ENCODE measurements around the gene HDGFL3. TPM values are rescaled to one million over a fixed set of nuclear protein-coding genes. Genes with fewer than 3 reads are reported as not detected.
"Not testable (repeated sequence)": the region's sequence is repeated elsewhere in the genome, so short reads cannot be mapped to it uniquely, and the experiment has no call there.

The HDGFL3 gene
- total and polyA plus RNA-seq, 9 of the 15 experiments (the other 6 are each of a cell fraction or from before 2014, with no cell fraction given), result 6.7 to 42.0 (median 31.4) TPM

GRCh38 chr15:83170474-83171165 is 37.0 kb downstream of the HDGFL3 start:
- Histone ChIP-seq H3K36me3 (ENCODE audit: control insufficient read depth, insufficient read depth, low read length) (no peaks in the 10 kb centered on the region), H4K20me1 (replicated peaks; ENCODE audit: control insufficient read depth, insufficient read depth, low read length) (no peaks in the 10 kb centered on the region), H3K4me3 (no peak overlapping the region), H3K27ac (ENCODE audit: extremely low read depth, low read depth, low read length) (no peak overlapping the region), H3K9me3 (replicated peaks; ENCODE audit: control insufficient read depth, insufficient read depth, low read depth, low read length) (no peaks in the 10 kb centered on the region), H3K9me1 (ENCODE audit: control insufficient read depth, insufficient read depth, low read length) (no peaks in the 10 kb centered on the region), H3K79me2 (ENCODE audit: control insufficient read depth, insufficient read depth, low read length) (peaks cover 30% of the 10 kb centered on the region), H2AFZ (ENCODE audit: low read depth, low read length) (no peak overlapping the region), H3K4me2 (ENCODE audit: insufficient read depth, low read length) (no peak overlapping the region), H3K27me3 (ENCODE audit: control insufficient read depth in 2 of 2, insufficient read depth in 2 of 2, low read length in 2 of 2) (no peaks in the 10 kb centered on the region), H3K9ac (ENCODE audit: insufficient read depth in 1 of 2, low read depth in 2 of 2, low read length in 2 of 2) (no peak overlapping the region), H3K4me1 (replicated peaks in 1 of 2; ENCODE audit: control insufficient read depth in 2 of 2, insufficient read depth in 2 of 2, low read length in 2 of 2) (peaks cover under 1 to 3% of the 10 kb centered on the region in 2 experiments; a peak in 1 of 5 replicates)
- no peak for TF ChIP-seq TGIF2 (CRISPR knock-in tag; IDR thresholded peaks at IDR 0.05)
- TF ChIP-seq, protein P1, sequence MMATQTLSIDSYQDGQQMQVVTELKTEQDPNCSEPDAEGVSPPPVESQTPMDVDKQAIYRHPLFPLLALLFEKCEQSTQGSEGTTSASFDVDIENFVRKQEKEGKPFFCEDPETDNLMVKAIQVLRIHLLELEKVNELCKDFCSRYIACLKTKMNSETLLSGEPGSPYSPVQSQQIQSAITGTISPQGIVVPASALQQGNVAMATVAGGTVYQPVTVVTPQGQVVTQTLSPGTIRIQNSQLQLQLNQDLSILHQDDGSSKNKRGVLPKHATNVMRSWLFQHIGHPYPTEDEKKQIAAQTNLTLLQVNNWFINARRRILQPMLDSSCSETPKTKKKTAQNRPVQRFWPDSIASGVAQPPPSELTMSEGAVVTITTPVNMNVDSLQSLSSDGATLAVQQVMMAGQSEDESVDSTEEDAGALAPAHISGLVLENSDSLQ (IDR thresholded peaks at IDR 0.05), result 0 out of 2 replicates have a peak, but pooled peaks have one; percentile 6
- WGBS (ENCODE audit: insufficient coverage, low coverage, missing lambda C conversion rate), result 12% methylated on average over 4 of the region's 4 CpGs
- intact Hi-C loops (cut with micrococcal nuclease), result no loop called here
- in situ Hi-C loops (cut with MboI), result no loop called here
- BruUV-seq (replicated peaks), result no TSS peak
- CTCF ChIA-PET (ENCODE audit: low intra/inter-chr PET ratio), result no interaction called here
- DNase-seq (ENCODE audit: extremely low read depth in 1 of 4, low spot score in 3 of 4), result no peak
- no peak for ATAC-seq
- no peak for FAIRE-seq
- POLR2A ChIA-PET, result interaction anchor here (0.6 kb wide), 2 partner anchors 110 to 111 kb away, joined by 3 read pairs; no protein-coding TSS in a partner anchor

DNA sequence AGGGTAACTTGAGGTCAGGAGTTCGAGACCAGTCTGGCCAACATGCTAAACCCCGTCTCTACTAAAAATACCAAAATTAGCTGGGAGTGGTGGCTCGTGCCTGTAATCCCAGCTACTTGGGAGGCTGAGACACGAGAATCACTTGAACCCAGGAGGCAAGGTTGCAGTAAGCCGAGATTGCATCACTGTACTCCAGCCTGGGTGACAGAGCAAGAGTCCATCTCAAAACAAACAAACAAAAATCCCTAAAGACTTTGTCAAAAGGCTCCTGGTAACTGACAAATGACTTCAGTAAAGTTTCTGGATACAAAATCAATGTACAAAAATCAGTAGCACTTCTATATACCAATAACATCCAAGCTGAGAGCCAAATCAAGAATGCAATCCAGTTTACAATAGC is 38.0 kb downstream of the HDGFL3 start:
- POLR2A ChIA-PET; H3K9me3 ChIP-seq (replicated peaks; ENCODE audit: control insufficient read depth, insufficient read depth, low read depth, low read length); in situ Hi-C loops (cut with MboI); H3K4me2 ChIP-seq (ENCODE audit: insufficient read depth, low read length); BruUV-seq (replicated peaks); H4K20me1 ChIP-seq (replicated peaks; ENCODE audit: control insufficient read depth, insufficient read depth, low read length); FAIRE-seq; H3K27ac ChIP-seq (ENCODE audit: extremely low read depth, low read depth, low read length); H3K27me3 ChIP-seq (ENCODE audit: control insufficient read depth in 2 of 2, insufficient read depth in 2 of 2, low read length in 2 of 2); H3K4me3 ChIP-seq; DNase-seq (ENCODE audit: extremely low read depth in 1 of 4, low spot score in 3 of 4); H3K36me3 ChIP-seq (ENCODE audit: control insufficient read depth, insufficient read depth, low read length); ATAC-seq; H3K9ac ChIP-seq (ENCODE audit: insufficient read depth in 1 of 2, low read depth in 2 of 2, low read length in 2 of 2); H3K9me1 ChIP-seq (ENCODE audit: control insufficient read depth, insufficient read depth, low read length); CTCF ChIA-PET (ENCODE audit: low intra/inter-chr PET ratio); intact Hi-C loops (cut with micrococcal nuclease); TF ChIP-seq ATF3 (CRISPR knock-in tag; conservative IDR thresholded peaks at IDR 0.05); NR4A1 (CRISPR knock-in tag; IDR thresholded peaks at IDR 0.05): not testable (repeated sequence)
- Histone ChIP-seq H3K79me2 (ENCODE audit: control insufficient read depth, insufficient read depth, low read length) (peaks cover 39% of the 10 kb centered on the region), H3K4me1 (replicated peaks in 1 of 2; ENCODE audit: control insufficient read depth in 2 of 2, insufficient read depth in 2 of 2, low read length in 2 of 2) (peaks cover 5 to 11% of the 10 kb centered on the region in 2 experiments; a peak in 2 of 5 replicates), H2AFZ (ENCODE audit: low read depth, low read length) (0 out of 2 replicates have a peak overlapping the region, but pooled peaks have one; percentile 1)
- 23% methylated on average over 5 of the region's 5 CpGs for WGBS (ENCODE audit: insufficient coverage, low coverage, missing lambda C conversion rate)
- TF ChIP-seq TRIM24 (IDR thresholded peaks at IDR 0.05) (0 out of 4 replicates have a peak, but pooled peaks of 1 of the 2 experiments have one; percentile 18), ADNP (tag; IDR thresholded peaks at IDR 0.05) (peak; percentile 89), CEBPB (tag; IDR thresholded peaks at IDR 0.05) (peak; percentile 53; the same call in 1 of the 2 replicates), ATF3 (IDR thresholded peaks at IDR 0.05) (peak; percentile 55), NR4A1 (tag; IDR thresholded peaks at IDR 0.05) (0 out of 2 replicates have a peak, but pooled peaks have one; percentile 34)
- TF ChIP-seq, protein P2, sequence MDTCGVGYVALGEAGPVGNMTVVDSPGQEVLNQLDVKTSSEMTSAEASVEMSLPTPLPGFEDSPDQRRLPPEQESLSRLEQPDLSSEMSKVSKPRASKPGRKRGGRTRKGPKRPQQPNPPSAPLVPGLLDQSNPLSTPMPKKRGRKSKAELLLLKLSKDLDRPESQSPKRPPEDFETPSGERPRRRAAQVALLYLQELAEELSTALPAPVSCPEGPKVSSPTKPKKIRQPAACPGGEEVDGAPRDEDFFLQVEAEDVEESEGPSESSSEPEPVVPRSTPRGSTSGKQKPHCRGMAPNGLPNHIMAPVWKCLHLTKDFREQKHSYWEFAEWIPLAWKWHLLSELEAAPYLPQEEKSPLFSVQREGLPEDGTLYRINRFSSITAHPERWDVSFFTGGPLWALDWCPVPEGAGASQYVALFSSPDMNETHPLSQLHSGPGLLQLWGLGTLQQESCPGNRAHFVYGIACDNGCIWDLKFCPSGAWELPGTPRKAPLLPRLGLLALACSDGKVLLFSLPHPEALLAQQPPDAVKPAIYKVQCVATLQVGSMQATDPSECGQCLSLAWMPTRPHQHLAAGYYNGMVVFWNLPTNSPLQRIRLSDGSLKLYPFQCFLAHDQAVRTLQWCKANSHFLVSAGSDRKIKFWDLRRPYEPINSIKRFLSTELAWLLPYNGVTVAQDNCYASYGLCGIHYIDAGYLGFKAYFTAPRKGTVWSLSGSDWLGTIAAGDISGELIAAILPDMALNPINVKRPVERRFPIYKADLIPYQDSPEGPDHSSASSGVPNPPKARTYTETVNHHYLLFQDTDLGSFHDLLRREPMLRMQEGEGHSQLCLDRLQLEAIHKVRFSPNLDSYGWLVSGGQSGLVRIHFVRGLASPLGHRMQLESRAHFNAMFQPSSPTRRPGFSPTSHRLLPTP (IDR thresholded peaks at IDR 0.05; ENCODE audit: borderline replicate concordance, extremely low read depth, insufficient read length), result peak; percentile 14
